ENCODE data around the gene RIMS4.

GRCh38 chr20:44836601-44837120, 26.3 kb upstream of the RIMS4 start:
- TF ChIP-seq, protein P1, sequence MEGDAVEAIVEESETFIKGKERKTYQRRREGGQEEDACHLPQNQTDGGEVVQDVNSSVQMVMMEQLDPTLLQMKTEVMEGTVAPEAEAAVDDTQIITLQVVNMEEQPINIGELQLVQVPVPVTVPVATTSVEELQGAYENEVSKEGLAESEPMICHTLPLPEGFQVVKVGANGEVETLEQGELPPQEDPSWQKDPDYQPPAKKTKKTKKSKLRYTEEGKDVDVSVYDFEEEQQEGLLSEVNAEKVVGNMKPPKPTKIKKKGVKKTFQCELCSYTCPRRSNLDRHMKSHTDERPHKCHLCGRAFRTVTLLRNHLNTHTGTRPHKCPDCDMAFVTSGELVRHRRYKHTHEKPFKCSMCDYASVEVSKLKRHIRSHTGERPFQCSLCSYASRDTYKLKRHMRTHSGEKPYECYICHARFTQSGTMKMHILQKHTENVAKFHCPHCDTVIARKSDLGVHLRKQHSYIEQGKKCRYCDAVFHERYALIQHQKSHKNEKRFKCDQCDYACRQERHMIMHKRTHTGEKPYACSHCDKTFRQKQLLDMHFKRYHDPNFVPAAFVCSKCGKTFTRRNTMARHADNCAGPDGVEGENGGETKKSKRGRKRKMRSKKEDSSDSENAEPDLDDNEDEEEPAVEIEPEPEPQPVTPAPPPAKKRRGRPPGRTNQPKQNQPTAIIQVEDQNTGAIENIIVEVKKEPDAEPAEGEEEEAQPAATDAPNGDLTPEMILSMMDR (IDR thresholded peaks at IDR 0.05), result no peak
- no peak for TF ChIP-seq POLR2A (IDR thresholded peaks at IDR 0.05)
